Measurements from ENCODE around the gene NME4.
"Not testable (repeated sequence)": the region's sequence is repeated elsewhere in the genome, so short reads cannot be mapped to it uniquely, and the experiment has no call there.

The NME4 gene

DNA sequence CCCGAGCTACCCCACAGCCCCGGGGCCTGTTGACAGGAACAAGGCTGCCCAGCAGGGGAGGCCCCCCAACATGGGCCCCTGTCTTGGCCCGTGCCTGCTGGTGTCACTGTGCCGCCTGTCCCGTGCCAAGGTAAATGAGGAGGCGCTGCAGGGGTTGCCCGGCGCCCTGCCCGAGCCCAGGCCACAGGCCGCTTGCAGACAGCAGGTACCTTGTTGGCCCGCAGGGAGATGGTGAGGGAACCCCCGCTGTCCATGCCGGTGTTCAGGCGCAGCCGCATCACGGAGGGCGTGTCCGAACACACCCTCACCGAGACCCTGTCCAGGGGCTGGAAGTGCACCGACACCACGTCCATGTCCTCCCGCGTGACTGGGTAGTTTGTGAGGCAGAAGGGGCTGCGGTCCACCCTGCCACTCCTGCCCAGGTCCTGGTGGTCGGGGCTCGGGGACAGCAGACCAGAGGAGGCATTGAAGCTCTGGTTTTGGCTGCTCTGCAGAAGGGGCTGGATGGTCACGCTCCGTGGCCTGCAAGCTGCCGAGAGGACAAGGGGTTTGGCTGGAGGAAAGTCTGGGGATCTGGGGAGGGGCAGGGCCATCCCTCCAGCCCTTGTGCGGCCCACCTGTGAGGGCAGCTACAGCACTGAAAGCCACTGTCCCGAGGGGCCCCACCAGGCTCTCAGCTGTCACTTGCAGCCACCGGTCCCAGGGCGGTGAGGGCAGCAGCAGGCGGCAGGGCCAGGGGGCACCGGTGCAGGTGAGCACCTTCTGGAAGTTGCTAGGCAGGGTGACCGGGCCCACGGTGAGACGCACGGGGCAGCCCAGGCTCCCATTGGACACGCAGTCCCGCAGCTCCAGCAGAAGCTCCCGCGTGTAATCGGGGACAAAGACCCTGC is 20.8 kb upstream of the NME4 start:
- in situ Hi-C loops (cut with HindIII; ENCODE audit: low sequenced_read_pairs), result no loop called here
- TF ChIP-seq, protein P1, sequence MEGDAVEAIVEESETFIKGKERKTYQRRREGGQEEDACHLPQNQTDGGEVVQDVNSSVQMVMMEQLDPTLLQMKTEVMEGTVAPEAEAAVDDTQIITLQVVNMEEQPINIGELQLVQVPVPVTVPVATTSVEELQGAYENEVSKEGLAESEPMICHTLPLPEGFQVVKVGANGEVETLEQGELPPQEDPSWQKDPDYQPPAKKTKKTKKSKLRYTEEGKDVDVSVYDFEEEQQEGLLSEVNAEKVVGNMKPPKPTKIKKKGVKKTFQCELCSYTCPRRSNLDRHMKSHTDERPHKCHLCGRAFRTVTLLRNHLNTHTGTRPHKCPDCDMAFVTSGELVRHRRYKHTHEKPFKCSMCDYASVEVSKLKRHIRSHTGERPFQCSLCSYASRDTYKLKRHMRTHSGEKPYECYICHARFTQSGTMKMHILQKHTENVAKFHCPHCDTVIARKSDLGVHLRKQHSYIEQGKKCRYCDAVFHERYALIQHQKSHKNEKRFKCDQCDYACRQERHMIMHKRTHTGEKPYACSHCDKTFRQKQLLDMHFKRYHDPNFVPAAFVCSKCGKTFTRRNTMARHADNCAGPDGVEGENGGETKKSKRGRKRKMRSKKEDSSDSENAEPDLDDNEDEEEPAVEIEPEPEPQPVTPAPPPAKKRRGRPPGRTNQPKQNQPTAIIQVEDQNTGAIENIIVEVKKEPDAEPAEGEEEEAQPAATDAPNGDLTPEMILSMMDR (IDR thresholded peaks at IDR 0.05; ENCODE audit: low read depth, low read length, missing control alignments), result no peak
- DNase-seq (ENCODE audit: low read depth), result no peak
- no peak overlapping the region for H3K4me3 ChIP-seq (ENCODE audit: low read depth, low read length)

DNA sequence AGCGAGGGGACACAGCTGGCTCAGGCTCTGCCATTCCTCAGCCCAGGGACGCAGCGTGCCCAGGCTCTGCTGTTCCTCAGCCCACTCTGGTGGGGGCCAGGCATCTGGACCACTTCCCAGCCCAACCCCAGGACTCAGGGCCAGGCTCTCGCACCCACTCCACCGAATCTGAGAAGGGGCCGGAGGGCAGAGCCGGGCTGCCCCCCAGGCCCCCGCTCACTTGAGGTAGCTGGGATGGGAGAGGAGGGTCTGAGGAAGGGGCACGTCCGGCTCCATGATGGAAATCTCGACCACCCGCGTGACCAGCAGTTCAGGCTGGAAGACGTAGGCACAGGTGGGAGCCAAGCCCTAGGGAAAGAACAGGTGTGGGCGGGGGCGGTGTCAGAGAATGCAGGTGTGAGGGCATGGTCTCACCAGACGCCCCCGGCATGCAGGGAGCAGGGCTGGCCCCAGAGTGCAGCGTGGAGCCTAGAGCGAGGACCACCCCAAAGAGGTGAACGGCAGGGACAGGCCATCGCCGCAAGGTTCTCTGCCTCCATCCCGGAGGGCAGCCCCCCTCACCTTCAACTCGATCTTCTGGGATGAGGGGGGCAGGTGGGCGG is 20.1 kb upstream of the NME4 start:
- no peak for DNase-seq (ENCODE audit: low read depth)
- TF ChIP-seq, protein P1 (IDR thresholded peaks at IDR 0.05; ENCODE audit: low read depth, low read length, missing control alignments), result no peak
- in situ Hi-C loops (cut with HindIII; ENCODE audit: low sequenced_read_pairs), result no loop called here
- H3K4me3 ChIP-seq (ENCODE audit: low read depth, low read length), result no peak overlapping the region

DNA sequence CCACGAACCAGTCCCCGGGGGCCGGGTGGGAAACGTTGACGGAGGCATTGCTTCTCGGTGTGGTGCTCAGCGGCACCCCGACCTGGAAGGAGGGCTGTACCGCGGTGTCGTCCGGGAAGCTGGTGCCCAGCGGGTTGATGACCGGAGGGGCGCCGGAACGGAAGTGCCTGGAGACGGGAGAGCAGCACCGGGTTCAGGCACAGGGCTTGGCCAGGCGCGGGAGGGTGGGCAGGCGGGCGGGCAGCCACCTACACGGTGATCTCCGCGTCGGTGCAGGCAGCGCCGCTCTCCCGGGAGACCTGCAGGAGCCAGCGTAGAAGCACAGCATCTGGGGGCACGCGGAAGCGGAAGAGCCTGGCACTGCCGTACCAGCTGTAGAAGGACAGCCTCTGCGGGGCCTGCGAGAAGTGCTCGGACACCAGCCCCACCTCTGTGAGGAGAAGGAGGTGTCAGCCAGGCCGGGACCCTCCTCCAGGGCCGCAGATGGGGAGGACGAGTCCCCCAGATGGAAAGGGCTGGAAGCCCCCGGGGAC is 19.5 kb upstream of the NME4 start:
- no peak for DNase-seq (ENCODE audit: low read depth)
- in situ Hi-C loops (cut with HindIII; ENCODE audit: low sequenced_read_pairs), result no loop called here
- TF ChIP-seq, protein P1 (IDR thresholded peaks at IDR 0.05; ENCODE audit: low read depth, low read length, missing control alignments), result no peak
- no peak overlapping the region for H3K4me3 ChIP-seq (ENCODE audit: low read depth, low read length)

DNA sequence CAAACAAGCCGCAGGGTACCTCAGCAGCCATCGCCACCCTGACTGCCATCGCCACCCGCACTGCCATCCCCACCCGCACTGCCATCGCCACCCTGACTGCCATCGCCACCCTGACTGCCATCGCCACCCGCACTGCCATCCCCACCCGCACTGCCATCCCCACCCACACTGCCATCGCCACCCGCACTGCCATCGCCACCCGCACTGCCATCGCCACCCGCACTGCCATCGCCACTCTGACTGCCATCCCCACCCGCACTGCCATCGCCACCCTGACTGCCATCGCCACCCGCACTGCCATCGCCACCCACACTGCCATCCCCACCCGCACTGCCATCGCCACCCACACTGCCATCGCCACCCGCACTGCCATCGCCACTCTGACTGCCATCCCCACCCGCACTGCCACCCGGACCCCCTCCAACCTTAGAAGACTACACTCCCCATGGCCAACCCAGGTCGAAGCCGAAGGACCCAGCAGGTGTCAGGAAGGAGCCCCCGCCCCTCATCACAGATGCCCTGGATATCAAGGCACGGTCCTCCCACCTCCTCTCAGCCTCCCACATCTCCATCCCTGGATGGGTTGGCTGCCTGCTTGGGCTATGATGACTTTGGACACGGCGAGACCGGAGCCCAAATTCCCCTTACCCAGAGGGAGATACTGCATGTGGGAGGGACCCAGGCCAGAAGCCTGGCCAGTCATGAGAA is 18.7 kb upstream of the NME4 start:
- DNase-seq (ENCODE audit: low read depth); in situ Hi-C loops (cut with HindIII; ENCODE audit: low sequenced_read_pairs); H3K4me3 ChIP-seq (ENCODE audit: low read depth, low read length): not testable (repeated sequence)

DNA sequence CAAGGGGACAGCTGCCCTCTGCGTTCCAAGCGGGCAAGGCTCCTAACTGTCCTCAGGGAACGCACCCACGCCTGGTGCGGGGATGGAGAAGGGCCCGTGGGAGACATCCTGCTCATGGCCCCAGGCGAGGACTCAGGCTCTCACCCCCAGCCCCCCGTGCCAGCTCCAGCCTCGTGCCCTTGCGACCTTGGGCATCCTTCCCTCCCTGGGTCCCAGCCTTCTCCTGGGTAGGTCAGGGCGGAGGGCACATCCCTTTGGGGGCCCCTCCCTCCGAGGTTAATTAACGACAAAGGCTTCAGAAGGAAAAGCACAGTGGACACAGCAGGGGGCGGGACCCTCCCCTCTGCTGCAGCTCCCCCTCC is 18.2 kb upstream of the NME4 start:
- DNase-seq (ENCODE audit: low read depth), result no peak
- in situ Hi-C loops (cut with HindIII; ENCODE audit: low sequenced_read_pairs), result no loop called here
- H3K4me3 ChIP-seq (ENCODE audit: low read depth, low read length), result no peak overlapping the region
- TF ChIP-seq, protein P1 (IDR thresholded peaks at IDR 0.05; ENCODE audit: low read depth, low read length, missing control alignments), result no peak

DNA sequence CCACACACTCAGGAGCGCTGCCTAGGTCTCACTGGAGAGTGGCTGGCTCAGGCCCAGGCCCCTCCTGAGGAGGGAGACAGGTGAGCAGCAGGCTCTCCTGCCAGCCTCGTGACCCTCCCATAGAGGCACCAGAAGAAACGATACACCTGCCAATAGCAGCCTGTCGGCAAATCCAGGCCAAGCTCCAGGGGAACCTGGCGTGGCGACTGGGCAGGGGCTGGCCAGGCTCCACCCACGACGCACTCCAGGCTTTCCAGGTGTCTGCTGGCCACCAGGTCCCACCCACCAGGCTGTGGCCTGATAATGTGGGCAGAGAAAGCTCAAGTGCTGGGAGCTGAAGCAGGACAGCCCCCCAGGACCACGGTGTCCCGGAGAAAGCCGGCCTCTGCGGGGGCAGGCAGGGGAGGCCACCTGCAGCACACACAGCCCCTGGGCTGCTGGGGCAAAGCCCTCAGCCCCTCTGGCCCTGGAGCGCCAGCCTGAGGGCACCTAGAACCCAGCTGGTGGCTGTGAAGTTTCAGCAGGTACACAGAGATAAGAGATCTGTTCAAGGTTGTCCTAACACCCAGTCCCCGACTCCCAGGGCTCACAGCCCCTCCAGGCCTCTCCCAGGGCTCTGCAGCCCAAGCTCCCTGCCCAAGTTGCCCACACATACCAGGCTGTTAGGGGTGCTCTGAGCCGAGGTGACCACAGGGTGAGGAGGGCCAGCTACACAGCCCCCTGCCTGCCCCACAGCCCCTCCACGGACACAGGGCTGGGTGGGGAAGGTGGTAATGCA is 17.6 kb upstream of the NME4 start:
- H3K4me3 ChIP-seq (ENCODE audit: low read depth, low read length), result no peak overlapping the region
- in situ Hi-C loops (cut with HindIII; ENCODE audit: low sequenced_read_pairs), result no loop called here
- TF ChIP-seq, protein P1 (IDR thresholded peaks at IDR 0.05; ENCODE audit: low read depth, low read length, missing control alignments), result no peak
- DNase-seq (ENCODE audit: low read depth), result no peak

Measured in astrocyte of the cerebellum (primary cell).